Fibroblast of mammary gland (primary cell): ENCODE data around the gene P2RX4.

Experiments used
- DNase-seq: peaks from one replicate; pipeline ENCODE4 v3.0.0-alpha.2; 2010; ENCODE audit warnings: low read depth
- H3K4me3 ChIP-seq: 2 replicates; pipeline ENCODE4 v1.5.1; 2011; ENCODE audit warnings: low read depth, mild to moderate bottlenecking, low read length, moderate library complexity; ENCODE audit not compliant: control insufficient read depth
- TF ChIP-seq, protein P1 (sequence below): conservative IDR thresholded peaks from 2 replicates; pipeline ENCODE4 v1.5.1; 2011; ENCODE audit warnings: low read depth, low read length, inconsistent platforms; ENCODE audit not compliant: control insufficient read depth, insufficient read depth

Gene P2RX4

DNA sequence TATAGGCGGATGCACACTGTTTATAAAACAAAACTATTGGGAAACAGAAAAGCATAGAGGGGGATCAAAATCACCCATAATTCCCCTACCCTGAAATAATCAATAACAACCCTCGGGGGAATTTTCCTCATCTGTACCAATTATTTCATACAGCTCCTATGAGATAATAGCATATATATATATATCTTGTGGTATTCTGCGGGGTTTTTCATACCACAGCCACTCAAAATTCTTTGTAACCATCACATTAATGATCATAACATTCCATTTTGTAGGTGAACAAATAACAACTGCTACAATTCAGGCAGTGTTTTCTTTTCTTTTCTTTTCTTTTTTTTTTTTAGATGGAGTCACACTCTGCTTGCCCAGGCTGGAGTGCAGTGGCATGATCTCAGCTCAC, 42.0 kb upstream of the P2RX4 start:
- no peak for DNase-seq
- TF ChIP-seq, protein P1, sequence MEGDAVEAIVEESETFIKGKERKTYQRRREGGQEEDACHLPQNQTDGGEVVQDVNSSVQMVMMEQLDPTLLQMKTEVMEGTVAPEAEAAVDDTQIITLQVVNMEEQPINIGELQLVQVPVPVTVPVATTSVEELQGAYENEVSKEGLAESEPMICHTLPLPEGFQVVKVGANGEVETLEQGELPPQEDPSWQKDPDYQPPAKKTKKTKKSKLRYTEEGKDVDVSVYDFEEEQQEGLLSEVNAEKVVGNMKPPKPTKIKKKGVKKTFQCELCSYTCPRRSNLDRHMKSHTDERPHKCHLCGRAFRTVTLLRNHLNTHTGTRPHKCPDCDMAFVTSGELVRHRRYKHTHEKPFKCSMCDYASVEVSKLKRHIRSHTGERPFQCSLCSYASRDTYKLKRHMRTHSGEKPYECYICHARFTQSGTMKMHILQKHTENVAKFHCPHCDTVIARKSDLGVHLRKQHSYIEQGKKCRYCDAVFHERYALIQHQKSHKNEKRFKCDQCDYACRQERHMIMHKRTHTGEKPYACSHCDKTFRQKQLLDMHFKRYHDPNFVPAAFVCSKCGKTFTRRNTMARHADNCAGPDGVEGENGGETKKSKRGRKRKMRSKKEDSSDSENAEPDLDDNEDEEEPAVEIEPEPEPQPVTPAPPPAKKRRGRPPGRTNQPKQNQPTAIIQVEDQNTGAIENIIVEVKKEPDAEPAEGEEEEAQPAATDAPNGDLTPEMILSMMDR = no peak

DNA sequence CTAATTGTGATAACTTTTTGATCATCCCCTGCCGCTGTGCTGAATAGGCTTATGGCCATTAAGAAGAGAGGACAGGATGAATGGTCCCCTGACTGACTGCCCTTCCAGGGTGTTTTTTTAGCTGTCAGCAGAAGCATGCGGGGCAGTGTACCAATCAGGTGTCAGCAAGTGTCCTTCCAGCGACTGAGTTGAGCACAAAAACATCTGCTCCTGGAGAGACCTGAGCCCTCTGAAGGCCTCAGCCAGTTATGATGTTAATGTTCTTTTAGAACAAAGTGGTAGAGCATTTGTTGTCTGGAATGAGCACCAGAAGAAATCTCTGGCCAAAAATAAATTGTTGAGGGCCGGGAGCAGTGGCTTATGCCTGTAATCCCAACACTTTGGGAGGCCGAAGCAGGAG, 39.8 kb upstream of the P2RX4 start:
- no peak overlapping the region for H3K4me3 ChIP-seq
- no peak for DNase-seq
- TF ChIP-seq, protein P1 = no peak

More for the DNA sequence above, 42.0 kb upstream of the P2RX4 start:
- no peak overlapping the region for H3K4me3 ChIP-seq

DNA sequence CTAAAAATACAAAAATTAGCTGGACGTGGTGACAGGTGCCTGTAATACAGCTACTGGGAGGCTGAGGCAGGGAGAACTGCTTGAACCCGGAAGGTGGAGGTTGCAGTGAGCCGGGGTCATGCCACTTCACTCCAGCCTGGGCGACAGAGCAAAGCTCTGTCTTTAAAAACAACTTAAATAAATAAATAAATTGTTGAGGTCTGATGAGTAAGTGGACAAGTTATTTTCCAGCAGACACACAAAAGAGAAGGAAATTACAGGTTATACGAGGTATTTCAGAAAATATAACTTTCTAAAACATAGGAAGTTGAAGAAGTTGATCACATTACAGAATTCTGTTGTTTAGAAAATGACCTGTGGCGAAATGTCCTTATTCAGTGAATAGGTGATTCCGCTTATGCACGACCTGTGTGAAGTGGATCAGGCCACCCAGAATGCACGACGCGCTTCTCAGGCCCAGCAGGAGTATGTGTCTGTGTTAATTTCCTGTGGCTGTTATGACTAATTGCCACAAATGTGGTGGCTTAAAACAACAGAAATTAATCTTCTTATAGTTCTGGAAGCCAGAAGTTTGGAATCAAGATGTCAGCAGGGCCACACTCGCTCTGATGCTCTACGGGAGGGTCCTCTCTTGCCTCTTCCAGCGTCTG, 39.2 kb upstream of the P2RX4 start:
- no peak for DNase-seq
- TF ChIP-seq, protein P1 = no peak
- H3K4me3 ChIP-seq = no peak overlapping the region

DNA sequence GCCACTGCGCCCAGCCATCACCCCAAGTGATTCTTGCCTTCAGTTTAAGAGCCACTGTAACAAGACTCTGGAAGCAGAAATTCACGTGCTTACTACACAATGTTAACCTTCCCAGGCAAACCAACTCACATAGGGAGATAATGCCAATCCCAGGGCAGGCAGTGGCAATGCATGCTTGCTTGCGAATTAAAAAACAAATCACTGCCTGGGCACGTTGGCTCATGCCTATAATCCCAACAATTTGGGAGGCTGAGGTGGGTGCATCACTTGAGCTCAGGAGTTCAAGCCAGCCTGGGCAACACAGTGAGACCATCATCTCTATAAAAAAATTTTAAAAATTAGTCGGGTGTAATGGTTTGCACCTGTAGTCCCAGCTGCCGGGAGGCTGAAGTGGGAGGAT, 37.8 kb upstream of the P2RX4 start:
- DNase-seq = no peak
- TF ChIP-seq, protein P1 = no peak
- H3K4me3 ChIP-seq = no peak overlapping the region

DNA sequence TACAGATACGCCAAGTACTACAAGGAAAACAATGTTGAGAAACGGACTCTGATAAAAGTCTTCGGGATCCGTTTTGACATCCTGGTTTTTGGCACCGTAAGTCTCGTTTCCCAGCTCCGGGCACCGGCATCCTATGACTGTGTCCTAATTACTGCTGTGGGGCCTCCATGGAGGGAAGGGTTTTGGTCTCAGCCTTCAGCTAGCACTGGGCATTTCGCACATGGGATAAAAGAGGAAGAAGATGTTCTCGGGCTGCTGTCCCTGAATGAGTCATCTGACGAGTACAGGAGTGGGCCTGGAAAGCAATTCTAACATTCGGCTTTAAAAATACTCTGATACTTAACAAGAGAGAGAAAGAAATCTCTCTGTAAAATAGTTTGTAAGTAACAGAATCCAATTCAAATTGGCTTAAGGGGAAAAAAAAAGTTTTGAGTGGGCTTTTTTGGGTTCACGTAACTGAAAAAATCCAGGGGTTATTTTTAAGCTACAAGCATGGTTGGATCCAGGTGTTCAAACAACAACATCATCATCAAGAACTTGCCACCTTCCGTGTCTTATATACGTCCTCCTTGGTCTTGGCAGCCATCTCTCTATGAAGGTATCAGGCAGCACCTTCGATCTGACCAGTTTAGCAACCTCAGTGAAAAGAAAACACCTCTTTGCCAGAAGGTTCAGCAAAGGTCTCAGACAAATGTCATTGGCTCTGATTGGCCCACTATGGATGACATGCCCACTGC, 34.4 kb upstream of the P2RX4 start:
- H3K4me3 ChIP-seq = no peak overlapping the region
- DNase-seq = peak; percentile 57
- TF ChIP-seq, protein P1 = no peak

DNA sequence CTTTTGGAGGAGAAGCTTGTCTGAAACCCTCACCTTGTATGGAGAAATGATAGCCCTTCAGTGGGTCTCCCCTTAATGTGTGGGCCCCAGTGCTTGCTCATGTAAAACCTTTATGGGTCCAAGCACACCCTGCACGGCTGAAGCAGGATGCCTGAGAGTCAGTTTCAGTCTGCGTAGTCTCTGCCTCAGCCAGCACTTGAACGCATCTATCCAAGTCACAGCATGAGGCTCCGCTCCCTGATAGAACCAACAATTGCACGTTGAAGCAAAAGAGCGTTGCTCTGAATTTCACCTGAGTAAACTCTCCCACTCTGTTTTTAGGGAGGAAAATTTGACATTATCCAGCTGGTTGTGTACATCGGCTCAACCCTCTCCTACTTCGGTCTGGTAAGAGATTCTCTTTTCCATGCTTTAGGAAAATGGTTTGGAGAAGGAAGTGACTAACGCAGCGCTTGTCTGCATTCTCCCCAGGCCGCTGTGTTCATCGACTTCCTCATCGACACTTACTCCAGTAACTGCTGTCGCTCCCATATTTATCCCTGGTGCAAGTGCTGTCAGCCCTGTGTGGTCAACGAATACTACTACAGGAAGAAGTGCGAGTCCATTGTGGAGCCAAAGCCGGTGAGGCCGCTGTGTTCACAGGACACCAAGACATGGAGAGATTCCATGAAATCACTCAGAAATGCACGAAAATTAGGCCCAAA, 33.0 kb upstream of the P2RX4 start:
- H3K4me3 ChIP-seq = no peak overlapping the region

More for the DNA sequence above, 33.0 kb upstream of the P2RX4 start:
- TF ChIP-seq, protein P1 = no peak
- no peak for DNase-seq
